HG03196 (cell line): Measurements from ENCODE around the gene TNC.

Experiments
- ATAC-seq: cut with Tn5 transposase; IDR thresholded peaks from one replicate; pipeline ENCODE4 v1.9.1; 2021; ENCODE audit not compliant: unreplicated experiment

TNC gene

DNA sequence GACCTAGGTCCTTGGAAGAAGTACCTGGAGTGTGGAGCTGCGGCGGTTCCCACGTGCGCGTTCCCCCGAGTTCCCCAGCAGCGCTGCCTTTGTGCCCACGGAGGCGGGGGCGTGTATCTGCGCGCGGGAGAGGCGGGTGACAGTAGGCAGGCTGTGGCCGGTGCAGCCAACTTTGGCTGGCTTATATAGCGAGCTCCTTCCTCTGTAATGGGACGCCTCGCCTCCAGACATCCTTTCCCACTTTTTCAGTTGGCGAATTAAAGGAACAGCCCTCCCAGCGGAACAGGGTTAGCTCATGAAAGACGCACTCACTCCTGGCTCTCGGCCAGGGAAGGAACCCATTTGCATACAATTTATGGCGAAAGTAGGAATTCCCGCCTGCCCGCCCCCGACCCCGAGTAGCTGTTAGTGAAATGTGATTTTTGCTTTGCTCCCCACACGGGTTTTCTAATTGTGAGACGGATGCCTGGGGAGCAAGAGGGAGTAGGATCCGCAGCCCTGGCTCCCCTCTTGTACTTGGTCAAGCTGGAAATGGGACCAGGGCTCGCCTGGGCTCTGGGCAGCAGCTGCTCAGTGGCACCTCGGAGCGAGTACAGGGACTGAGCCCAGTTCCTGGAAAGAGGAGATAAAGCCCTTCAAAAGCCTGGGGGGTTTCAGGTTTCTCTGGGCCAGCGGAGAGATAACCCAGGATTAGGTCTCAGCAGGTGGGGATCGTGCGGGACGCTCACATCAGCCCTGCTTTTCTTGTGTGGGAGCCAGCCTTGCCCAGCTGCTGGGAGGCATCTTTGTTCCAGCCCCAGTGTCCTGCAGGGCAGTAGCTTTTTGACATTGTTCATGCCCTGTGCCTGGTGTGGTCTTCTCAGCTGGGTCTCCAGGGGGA is at the start of gene TNC:
TNC (minus strand) TSS at position 159 of the 880 bp plus-strand sequence. CDS start 27,139 bp downstream, outside the sequence.
- ATAC-seq, result no peak

GRCh38 chr9:115167175-115167574 is 49.2 kb upstream of the TNC start:
- ATAC-seq, result no peak

DNA sequence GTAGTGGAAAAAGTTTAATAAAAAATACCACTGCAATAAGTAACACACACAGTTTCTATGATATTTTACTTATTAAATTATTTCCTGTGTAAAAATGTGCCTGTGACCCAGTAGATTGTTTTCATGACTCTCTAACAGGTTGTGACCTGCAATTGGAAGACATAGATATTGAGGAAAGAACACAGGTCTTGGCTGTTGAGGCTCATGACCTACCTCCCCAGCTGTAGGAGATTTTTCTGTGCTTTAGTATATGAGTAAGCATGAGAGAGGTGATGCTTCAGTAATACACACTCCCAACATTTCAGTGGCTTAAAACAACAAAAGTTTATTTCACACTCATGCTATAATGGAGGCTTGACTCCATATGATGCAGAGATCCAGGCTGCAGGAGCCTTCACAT is 47.3 kb upstream of the TNC start:
- no peak for ATAC-seq

DNA sequence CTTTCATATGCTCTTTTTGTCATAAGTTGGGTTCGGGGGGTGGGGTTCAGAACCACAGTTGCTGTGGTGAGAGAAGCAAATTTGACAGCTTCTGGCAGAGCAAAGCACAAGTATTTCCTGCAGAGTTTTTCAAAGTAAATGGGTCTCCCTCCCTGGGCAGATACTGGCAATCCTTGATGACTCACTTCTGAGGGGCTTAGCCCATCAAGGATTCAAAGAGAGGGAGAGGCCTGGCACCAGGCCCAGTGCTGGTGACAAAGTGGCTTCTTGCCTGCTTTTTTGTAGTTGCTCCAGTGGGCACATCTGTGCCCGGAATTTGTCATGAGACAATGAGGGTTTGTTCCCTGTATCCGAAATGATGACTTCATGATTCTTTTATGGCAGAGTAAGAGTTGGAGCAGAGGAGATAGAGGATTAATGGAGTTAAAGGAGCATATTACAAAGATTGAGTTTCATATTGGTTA is 46.6 kb upstream of the TNC start:
- no peak for ATAC-seq

GRCh38 chr9:115162946-115163345 is 45.0 kb upstream of the TNC start:
- ATAC-seq, result no peak

- ATAC-seq, result no peak
Measured at GRCh38 chr9:115161446-115161845, 43.5 kb upstream of the TNC start.

DNA sequence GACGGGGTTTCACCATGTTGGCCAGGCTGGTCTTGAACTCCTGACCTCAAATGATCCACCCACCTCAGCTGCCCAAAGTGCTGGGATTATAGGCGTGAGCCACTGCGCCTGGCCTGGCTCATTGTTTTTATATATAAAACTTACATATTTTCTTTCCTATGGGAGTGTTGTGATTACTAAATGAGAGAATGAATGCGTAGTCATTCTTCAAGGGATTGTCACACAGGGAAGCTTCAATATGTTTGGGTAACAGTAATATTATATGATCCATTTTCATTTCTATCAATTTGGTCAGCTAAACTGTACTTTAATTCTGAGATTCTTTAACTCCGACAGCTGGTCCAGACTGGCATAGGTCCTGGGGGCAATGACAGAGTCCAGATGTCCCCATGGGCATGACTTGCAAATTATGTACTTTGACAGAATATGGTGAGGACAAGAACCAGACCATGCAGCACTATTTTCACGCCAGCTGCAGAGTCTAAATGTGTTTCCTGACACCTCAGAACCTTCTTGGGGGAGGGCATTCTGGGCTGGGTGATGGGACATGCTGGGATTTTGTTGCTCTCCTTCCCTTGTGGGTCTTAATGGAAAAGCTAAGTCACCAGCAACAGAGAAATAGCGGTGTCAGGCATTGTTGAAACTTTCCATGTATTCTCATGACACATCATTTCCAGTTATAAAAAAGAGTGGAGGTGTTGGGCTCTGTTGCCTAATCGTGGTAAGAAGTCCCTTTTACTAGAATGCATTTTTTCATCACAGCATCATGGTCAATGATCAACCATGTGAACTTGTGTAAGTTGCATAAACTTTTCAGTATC is 40.9 kb upstream of the TNC start:
- ATAC-seq, result no peak

GRCh38 chr9:115157245-115157674 is 39.3 kb upstream of the TNC start:
- ATAC-seq, result no peak

GRCh38 chr9:115155037-115155436 is 37.1 kb upstream of the TNC start:
- no peak for ATAC-seq

- ATAC-seq, result no peak
Measured at GRCh38 chr9:115154617-115155016, 36.7 kb upstream of the TNC start.

- no peak for ATAC-seq
Measured at GRCh38 chr9:115152281-115152820, 34.4 kb upstream of the TNC start.

DNA sequence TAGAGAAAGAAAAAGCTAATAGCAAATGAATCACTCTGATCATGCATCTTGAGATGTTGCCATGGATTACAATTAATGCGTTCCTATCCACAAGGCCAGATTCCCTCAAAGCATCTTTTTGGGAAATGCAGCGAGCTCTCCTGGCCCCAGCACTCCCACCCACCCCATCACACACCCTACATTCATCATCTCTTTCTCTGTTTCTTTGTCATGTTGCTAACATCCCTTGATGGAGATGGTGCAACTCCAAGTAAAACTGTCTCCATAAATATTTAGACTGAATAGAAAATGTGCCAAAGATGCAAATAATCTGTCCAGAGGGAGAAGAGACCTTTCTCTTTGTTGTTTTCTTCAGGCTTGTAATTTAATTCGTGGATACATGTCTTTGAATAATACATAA is 30.8 kb upstream of the TNC start:
- ATAC-seq, result no peak

GRCh38 chr9:115146581-115147021 is 28.6 kb upstream of the TNC start:
- ATAC-seq, result no peak

GRCh38 chr9:115144706-115145105 is 26.7 kb upstream of the TNC start:
- no peak for ATAC-seq

GRCh38 chr9:115143689-115144088 is 25.7 kb upstream of the TNC start:
- no peak for ATAC-seq

DNA sequence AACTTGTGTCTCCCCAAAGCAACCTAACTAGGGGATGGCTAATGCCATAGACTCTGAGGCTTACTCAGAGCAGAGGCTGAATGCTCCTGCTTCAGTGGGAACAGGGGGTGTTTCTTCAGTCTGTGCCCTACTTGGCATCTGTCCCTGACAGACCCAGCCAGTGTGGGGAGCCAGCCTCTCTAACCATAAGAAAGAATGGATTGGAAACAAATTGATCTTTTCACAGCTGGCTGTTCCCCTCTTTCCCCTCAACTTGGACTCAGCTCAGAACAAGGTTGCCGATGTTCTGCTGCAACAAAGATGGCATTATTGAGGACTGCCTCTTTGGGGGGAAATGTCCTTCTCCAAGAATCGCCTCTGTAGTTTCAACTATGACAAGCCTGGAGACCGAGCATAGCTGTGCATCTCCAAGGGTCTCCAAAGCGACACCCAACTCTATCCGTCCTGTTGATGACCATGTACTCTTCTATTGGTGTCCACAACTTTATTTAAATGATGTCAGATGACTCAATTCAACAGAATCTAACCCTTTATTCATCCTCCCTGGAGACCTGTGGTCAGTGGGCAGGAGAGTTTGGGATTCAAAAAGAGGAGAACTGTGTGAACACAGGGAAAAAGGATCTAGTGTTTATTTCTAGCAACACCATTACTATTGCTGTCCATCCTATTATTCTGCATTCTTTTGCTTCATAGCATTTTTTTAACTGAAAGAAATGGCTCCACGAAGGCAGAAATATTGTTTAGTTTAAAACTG is 24.7 kb upstream of the TNC start:
- ATAC-seq, result no peak

DNA sequence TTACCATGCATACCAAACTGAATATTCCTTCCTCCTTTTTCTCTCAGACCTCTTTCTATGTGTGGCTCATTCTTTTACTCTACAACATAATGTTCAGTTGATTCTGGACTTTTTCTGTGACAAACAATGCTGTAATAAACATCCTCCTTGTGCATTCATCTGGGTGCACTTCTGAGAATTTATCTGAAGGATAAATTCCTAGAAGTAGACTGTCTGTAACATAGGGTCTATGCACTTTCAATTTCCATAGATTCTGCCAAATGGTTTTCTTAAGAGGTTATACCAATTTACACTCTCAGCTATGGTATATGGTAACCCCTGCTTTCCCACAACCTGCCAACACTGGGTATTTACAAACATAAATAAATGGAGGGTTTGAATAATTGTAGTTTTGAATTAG is 24.1 kb upstream of the TNC start:
- no peak for ATAC-seq

GRCh38 chr9:115141612-115142011 is 23.7 kb upstream of the TNC start:
- no peak for ATAC-seq

DNA sequence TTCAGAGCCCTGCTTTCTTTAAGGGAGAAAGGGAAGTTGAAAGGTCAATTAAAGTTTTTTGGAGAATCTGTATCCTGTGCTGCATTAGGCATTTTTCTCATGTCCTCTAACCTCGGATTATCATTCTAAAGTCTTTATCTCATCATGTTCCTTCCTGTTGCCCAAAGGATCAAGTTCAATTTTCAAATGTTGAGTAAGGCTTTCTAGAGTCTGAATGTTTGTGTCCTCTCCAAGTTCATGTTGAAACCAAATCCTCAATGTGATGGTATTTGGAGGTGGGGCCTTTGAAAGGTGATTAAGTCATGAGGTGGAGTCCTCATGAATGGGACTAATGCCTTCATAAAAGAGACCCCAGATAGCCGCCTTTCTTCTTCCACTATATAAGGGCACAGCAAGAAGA is 20.2 kb upstream of the TNC start:
- no peak for ATAC-seq

DNA sequence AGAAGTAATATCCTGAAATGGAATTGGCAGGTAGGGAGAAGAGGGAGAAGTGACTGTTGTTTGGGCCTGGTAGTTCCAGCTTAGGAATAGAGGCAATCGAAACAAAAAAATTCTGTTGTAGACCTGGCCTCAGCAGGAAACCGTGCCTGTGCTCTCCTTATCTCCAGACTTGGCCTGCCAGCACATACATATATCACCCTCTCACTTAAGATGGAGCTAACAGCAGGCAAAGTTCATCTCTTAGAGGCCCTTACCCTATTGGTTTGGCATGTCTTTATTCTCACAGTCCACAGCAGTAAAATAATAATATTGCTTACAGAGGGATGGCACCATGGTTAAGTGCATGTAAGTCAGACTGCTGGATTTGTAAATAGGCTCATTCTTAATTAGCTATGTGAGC is 19.6 kb upstream of the TNC start:
- no peak for ATAC-seq
